Breast epithelium (tissue), 3 donors: ENCODE results near the gene EDA.

ENCODE experiments used
- POLR2A ChIP-seq: fragments of 450-650 bp; IDR thresholded peaks from one replicate; pipeline ENCODE4 v1.6.1; 2016; ENCODE audit warnings: antibody characterized with exemption, mild to moderate bottlenecking, moderate library complexity
- TF ChIP-seq, protein P1 (sequence below), 3 donors: fragments of 450-650 bp; IDR thresholded peaks; one replicate each; pipeline ENCODE4 v1.5.1; 2016 to 2017; ENCODE audit warnings: antibody characterized with exemption in 3 of 3, mild to moderate bottlenecking in 3 of 3, moderate library complexity in 3 of 3

DNA sequence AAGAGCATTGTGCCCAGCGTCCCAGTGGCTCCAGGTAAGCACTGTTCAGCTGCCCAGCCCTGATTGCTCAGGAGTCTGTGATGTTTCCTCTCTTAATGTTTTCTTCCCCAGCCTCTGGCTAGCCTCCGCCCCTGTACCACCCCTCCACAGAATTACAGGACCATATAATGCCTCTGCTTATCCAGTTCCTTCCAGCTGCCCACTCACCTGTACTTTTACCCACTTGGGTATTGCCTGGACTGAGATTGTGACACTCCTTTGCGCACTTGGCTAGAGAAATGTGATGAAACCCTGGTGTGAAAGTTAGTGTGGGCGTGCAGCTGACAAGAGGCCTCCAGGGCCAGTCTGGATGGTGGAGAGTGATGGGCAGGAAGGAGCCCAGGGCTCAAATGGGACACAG is 434.0 kb downstream of the EDA start, which contains the start of gene AWAT2:
- TF ChIP-seq, protein P1, sequence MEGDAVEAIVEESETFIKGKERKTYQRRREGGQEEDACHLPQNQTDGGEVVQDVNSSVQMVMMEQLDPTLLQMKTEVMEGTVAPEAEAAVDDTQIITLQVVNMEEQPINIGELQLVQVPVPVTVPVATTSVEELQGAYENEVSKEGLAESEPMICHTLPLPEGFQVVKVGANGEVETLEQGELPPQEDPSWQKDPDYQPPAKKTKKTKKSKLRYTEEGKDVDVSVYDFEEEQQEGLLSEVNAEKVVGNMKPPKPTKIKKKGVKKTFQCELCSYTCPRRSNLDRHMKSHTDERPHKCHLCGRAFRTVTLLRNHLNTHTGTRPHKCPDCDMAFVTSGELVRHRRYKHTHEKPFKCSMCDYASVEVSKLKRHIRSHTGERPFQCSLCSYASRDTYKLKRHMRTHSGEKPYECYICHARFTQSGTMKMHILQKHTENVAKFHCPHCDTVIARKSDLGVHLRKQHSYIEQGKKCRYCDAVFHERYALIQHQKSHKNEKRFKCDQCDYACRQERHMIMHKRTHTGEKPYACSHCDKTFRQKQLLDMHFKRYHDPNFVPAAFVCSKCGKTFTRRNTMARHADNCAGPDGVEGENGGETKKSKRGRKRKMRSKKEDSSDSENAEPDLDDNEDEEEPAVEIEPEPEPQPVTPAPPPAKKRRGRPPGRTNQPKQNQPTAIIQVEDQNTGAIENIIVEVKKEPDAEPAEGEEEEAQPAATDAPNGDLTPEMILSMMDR (IDR thresholded peaks at IDR 0.05), result no peak
- no peak for TF ChIP-seq POLR2A
